Measurements from ENCODE around the gene ANKRD33B. TPM values are rescaled to one million over a fixed set of nuclear protein-coding genes. Genes with fewer than 3 reads are reported as not detected.

The ANKRD33B gene
- total RNA-seq, 4 donors from 2014 or later: 21.3 to 34.9 (median 30.5) TPM

DNA sequence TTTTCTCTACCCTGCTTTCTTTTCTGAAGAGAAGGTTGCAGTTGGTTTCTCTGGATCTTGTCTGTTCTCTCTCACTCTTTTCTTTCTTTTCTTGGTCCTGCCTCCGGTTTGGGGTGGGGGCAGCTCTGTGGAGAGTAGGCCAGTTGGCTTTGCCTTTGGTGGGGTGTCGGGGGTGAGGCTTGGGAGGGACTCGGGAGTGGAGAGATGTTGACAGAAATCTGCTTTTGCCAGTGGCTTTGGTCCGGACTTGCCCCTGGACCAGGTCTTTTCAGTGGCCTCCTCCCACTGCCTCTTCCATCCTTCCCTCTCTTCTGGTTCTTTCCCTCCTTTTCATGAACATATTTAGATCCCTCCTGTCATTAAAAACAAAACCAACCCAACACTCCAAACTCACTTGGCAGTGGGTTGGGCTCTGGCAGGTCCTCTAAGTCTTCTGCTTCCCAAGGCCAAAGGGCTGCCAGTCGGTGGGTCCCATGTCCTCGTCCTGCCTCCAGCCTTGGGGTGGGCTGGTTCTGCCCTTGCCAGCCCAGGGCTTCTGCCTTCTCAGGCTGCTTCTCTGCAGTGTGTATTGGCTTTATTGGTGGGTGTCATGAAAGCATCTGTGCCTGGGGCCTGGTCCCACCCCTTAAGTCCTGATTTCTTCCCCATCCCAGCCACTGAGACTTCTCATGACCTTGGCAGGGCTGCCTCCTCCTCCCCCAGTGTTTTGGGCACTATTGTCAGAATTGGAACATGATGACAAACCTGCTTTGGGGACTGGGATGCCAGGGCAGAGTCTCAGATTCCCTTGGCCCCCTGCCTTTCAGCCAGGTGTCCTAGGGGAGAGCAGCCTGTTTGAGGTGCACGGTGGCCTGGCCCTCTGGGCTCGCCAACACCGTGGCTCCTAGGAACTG, 16.9 kb downstream of the ANKRD33B start:
- WGBS, 2 donors: 96 to 97% methylated on average over 9 of the region's 9 CpGs
- no peaks in the 10 kb centered on the region for H3K27me3 ChIP-seq
- H3K27ac ChIP-seq: peak overlapping the region in 2 of 4 donors; percentile 40 to 50

GRCh38 chr5:10581424-10581748, 17.5 kb downstream of the ANKRD33B start:
- DNase-seq (ENCODE audit: low spot score in 2 of 2): no peak
- Histone ChIP-seq H3K36me3 (peaks cover 0 to 6% (median 0%) of the 10 kb centered on the region in 3 donors), H3K4me3 (no peak overlapping the region), H3K4me1 (peaks cover 0 to 64% (median 22%) of the 10 kb centered on the region in 4 donors), H3K27me3 (no peaks in the 10 kb centered on the region), H3K27ac (peak overlapping the region in 2 of 4 donors; percentile 40 to 50), H3K9me3 (no peaks in the 10 kb centered on the region)
- no peak for TF ChIP-seq POLR2A (IDR thresholded peaks at IDR 0.05)
- no peak for TF ChIP-seq EP300 (IDR thresholded peaks at IDR 0.05)
- TF ChIP-seq CTCF (IDR thresholded peaks at IDR 0.05): no peak
- WGBS, 2 donors: 93% methylated on average over 2 of the region's 2 CpGs

More for the DNA sequence above, 16.9 kb downstream of the ANKRD33B start:
- no peak overlapping the region for H3K4me3 ChIP-seq
- DNase-seq (ENCODE audit: low spot score in 2 of 2): no peak
- H3K36me3 ChIP-seq: peaks cover 0 to 3% (median 0%) of the 10 kb centered on the region in 3 donors
- peaks cover 0 to 68% (median 22%) of the 10 kb centered on the region in 4 donors for H3K4me1 ChIP-seq
- TF ChIP-seq POLR2A (IDR thresholded peaks at IDR 0.05) (no peak), CTCF (IDR thresholded peaks at IDR 0.05) (no peak), EP300 (IDR thresholded peaks at IDR 0.05) (no peak)
- H3K9me3 ChIP-seq: no peaks in the 10 kb centered on the region

GRCh38 chr5:10581867-10582511, 18.1 kb downstream of the ANKRD33B start:
- peaks cover 0 to 58% (median 22%) of the 10 kb centered on the region in 4 donors for H3K4me1 ChIP-seq
- H3K27ac ChIP-seq: peak overlapping the region in 2 of 4 donors; percentile 40 to 50
- WGBS, 2 donors: 67 to 76% methylated on average over 7 of the region's 7 CpGs
- no peak for DNase-seq (ENCODE audit: low spot score in 2 of 2)
- no peak for TF ChIP-seq CTCF (IDR thresholded peaks at IDR 0.05)
- no peak for TF ChIP-seq POLR2A (IDR thresholded peaks at IDR 0.05)
- no peak for TF ChIP-seq EP300 (IDR thresholded peaks at IDR 0.05)
- peaks cover 0 to 6% (median 0%) of the 10 kb centered on the region in 3 donors for H3K36me3 ChIP-seq
- no peak overlapping the region for H3K4me3 ChIP-seq
- no peaks in the 10 kb centered on the region for H3K9me3 ChIP-seq
- no peaks in the 10 kb centered on the region for H3K27me3 ChIP-seq

- TF ChIP-seq CTCF (IDR thresholded peaks at IDR 0.05) (no peak), POLR2A (IDR thresholded peaks at IDR 0.05) (no peak), EP300 (IDR thresholded peaks at IDR 0.05) (no peak)
- H3K27me3 ChIP-seq: no peaks in the 10 kb centered on the region
- no peaks in the 10 kb centered on the region for H3K9me3 ChIP-seq
- DNase-seq (ENCODE audit: low spot score in 2 of 2): no peak
- peak overlapping the region in 2 of 4 donors; percentile 40 to 50 for H3K27ac ChIP-seq
- no peak overlapping the region for H3K4me3 ChIP-seq
- 94 to 98% methylated on average over 8 of the region's 8 CpGs for WGBS, 2 donors
- peaks cover 0 to 6% (median 0%) of the 10 kb centered on the region in 3 donors for H3K36me3 ChIP-seq
- peaks cover 0 to 53% (median 21%) of the 10 kb centered on the region in 4 donors for H3K4me1 ChIP-seq
These were observed 18.6 kb downstream of the ANKRD33B start for GRCh38 chr5:10582512-10582897.

All from tibial nerve (tissue), 4 donors.